ENCODE data around the gene SLC27A3.
A peak's percentile ranks its signal among the peaks of the same experiment; 100 is the strongest.

Gene SLC27A3

DNA sequence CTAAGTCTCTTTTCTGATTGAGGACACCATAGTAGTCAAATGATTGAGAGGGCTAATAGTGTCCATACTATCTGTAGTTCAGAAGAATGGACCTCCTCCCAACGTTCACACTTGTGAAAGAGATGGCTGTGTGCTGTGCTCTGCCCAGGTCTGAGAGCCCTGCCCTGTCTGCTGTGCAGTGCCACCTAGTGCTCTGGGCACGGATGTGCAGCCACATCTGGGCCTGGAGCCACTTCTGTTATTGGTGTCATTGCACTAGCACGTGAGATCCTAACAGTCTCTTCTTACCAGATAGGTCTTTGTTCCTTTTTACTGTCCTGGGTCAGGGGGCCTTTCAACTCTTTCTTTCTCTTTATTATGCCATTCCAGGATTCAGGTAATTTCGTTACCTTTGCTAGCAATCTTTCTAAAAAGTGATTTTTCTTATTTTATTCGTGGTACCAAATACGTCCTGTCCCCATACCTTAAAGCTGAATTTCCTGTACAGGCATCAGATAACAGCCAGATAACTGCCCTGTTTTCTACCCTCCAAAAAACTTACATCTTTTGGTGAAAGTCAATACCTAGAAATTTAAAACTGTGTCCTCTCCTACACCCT is 25.7 kb upstream of the SLC27A3 start:
- Histone ChIP-seq H3F3A (ENCODE audit: insufficient read depth, low read length) (no peaks in the 10 kb centered on the region; the same call in 1 of the 2 replicates), H4K20me1 (ENCODE audit: insufficient read depth, low read length) (no peaks in the 10 kb centered on the region), H3K9me2 (replicated peaks; ENCODE audit: insufficient read depth, low read length) (no peaks in the 10 kb centered on the region), H3K9ac (ENCODE audit: low read length) (no peak overlapping the region), H3K4me1 (ENCODE audit: low read length) (0 out of 2 replicates have a peak, but pooled peaks cover under 1% of the 10 kb centered on the region), H3K36me3 (replicated peaks; ENCODE audit: insufficient read depth, low read length) (peaks cover 10% of the 10 kb centered on the region), H2AFZ (ENCODE audit: low read length) (no peak overlapping the region), H3K9me3 (replicated peaks; ENCODE audit: insufficient read depth, low read length) (no peaks in the 10 kb centered on the region), H3K27me3 (replicated peaks; ENCODE audit: insufficient read depth, low read length) (no peaks in the 10 kb centered on the region), H3K79me2 (ENCODE audit: low read length) (no peaks in the 10 kb centered on the region), H3K4me3 (ENCODE audit: low read length) (no peak overlapping the region), H3K27ac (ENCODE audit: low read length) (no peak overlapping the region), H3K4me2 (ENCODE audit: low read depth, low read length) (no peak overlapping the region)
- DNase-seq: peak; percentile 86
- peak; percentile 99 for TF ChIP-seq CTCF (IDR thresholded peaks at IDR 0.05; ENCODE audit: low read length)
- TF ChIP-seq EZH2phosphoT487 (IDR thresholded peaks at IDR 0.05; ENCODE audit: low read length): no peak
- TF ChIP-seq EZH2 (optimal IDR thresholded peaks at IDR 0.05; ENCODE audit: low read depth, low read length): no peak

DNA sequence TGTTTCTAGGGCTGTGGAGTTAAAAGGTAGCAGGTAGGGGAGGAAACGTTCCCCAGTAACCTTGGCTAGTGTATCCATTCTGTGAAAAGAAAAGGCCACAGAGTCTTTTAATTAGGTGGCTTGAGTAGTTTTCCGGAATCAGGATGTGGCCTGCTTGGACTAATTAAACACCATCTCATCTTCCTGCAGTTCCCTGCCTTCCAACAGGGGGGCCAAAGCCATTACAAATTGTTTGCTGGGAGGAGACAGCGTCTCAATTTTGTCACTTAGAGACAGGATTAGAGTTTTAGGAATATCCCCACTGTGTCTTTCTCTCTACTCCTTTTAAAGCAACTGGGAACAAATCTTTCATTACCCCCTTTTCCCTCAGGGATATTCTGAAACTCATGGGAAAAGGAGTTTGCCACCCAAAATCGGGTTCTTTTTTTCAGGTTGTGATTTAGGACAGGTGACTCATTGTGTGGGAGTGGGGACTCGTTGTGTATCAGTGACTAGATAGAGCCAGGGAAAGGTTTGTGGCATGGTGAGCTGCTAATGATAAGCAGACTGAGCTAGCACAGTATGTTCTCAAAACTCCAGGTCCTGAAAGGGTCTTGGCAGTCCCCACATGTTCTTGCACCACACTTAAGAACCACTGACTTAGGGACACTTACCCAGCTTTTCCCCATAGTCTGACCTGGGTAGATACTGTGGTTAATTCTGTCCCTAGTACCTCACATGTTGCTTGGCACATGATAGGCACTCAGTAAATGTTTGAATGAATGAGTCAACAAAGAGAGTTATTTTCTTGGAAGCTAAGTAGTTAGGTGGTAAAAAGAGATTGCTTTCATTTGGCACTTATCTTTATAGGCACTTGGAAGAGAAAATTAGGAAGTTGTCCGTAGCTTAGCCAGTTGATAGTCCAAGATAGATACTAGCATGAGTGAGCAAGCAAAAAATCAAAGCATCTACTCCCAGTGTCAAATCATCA is 24.9 kb upstream of the SLC27A3 start:
- Histone ChIP-seq H3K27ac (ENCODE audit: low read length) (no peak overlapping the region), H3K4me1 (ENCODE audit: low read length) (no peaks in the 10 kb centered on the region), H3F3A (ENCODE audit: insufficient read depth, low read length) (no peaks in the 10 kb centered on the region; the same call in 1 of the 2 replicates), H4K20me1 (ENCODE audit: insufficient read depth, low read length) (no peaks in the 10 kb centered on the region), H2AFZ (ENCODE audit: low read length) (no peak overlapping the region), H3K9ac (ENCODE audit: low read length) (no peak overlapping the region), H3K4me2 (ENCODE audit: low read depth, low read length) (no peak overlapping the region), H3K9me3 (replicated peaks; ENCODE audit: insufficient read depth, low read length) (no peaks in the 10 kb centered on the region), H3K4me3 (ENCODE audit: low read length) (no peak overlapping the region), H3K36me3 (replicated peaks; ENCODE audit: insufficient read depth, low read length) (peaks cover 10% of the 10 kb centered on the region; the same call in 1 of the 2 replicates), H3K9me2 (replicated peaks; ENCODE audit: insufficient read depth, low read length) (no peaks in the 10 kb centered on the region), H3K79me2 (ENCODE audit: low read length) (no peaks in the 10 kb centered on the region), H3K27me3 (replicated peaks; ENCODE audit: insufficient read depth, low read length) (no peaks in the 10 kb centered on the region)
- TF ChIP-seq EZH2phosphoT487 (IDR thresholded peaks at IDR 0.05; ENCODE audit: low read length) (no peak), CTCF (IDR thresholded peaks at IDR 0.05; ENCODE audit: low read length) (no peak), EZH2 (optimal IDR thresholded peaks at IDR 0.05; ENCODE audit: low read depth, low read length) (no peak)
- DNase-seq: no peak

DNA sequence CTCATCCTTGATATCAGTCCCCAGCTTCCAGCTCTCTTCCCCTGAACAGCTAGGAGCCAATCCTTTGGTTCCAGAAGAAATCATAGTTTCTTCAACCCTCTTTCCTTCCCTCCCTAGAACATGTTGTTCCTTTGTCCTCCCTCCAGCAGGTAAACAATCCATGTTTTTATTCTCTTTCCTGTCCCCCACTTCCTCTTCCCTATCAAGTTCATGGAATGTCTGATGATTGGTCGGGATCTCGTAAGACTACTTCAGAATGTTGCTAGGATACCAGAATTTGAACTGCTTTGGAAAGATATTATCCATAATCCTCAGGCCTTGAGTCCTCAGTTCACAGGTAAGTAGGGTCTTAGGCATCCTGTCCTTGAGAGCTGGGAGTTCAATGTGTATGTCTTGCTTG is 23.1 kb upstream of the SLC27A3 start:
- Histone ChIP-seq H3K27ac (ENCODE audit: low read length) (no peak overlapping the region), H3K9me3 (replicated peaks; ENCODE audit: insufficient read depth, low read length) (no peaks in the 10 kb centered on the region), H3K79me2 (ENCODE audit: low read length) (no peaks in the 10 kb centered on the region), H3K4me3 (ENCODE audit: low read length) (no peak overlapping the region), H3K9ac (ENCODE audit: low read length) (no peak overlapping the region), H3K9me2 (replicated peaks; ENCODE audit: insufficient read depth, low read length) (no peaks in the 10 kb centered on the region), H3K27me3 (replicated peaks; ENCODE audit: insufficient read depth, low read length) (no peaks in the 10 kb centered on the region), H3F3A (ENCODE audit: insufficient read depth, low read length) (no peaks in the 10 kb centered on the region; the same call in 1 of the 2 replicates), H3K4me2 (ENCODE audit: low read depth, low read length) (no peak overlapping the region), H3K36me3 (replicated peaks; ENCODE audit: insufficient read depth, low read length) (peaks cover 10% of the 10 kb centered on the region; the same call in 1 of the 2 replicates), H2AFZ (ENCODE audit: low read length) (no peak overlapping the region), H3K4me1 (ENCODE audit: low read length) (no peaks in the 10 kb centered on the region), H4K20me1 (ENCODE audit: insufficient read depth, low read length) (no peaks in the 10 kb centered on the region)
- DNase-seq: no peak
- TF ChIP-seq CTCF (IDR thresholded peaks at IDR 0.05; ENCODE audit: low read length) (no peak), EZH2 (optimal IDR thresholded peaks at IDR 0.05; ENCODE audit: low read depth, low read length) (no peak), EZH2phosphoT487 (IDR thresholded peaks at IDR 0.05; ENCODE audit: low read length) (no peak)

Measured in MM.1S (cell line).